ENCODE data around the gene DSN1.

The DSN1 gene

GRCh38 chr20:36779656-36780025 lies 6.1 kb upstream of the DSN1 start:
- ATAC-seq (no peak), DNase-seq (ENCODE audit: low spot score in 2 of 2) (no peak)
- no peaks in the 10 kb centered on the region for H3K9me3 Mint-ChIP-seq
- peaks cover 14% of the 10 kb centered on the region for H3K36me3 Mint-ChIP-seq
- H3K4me3 Mint-ChIP-seq = no peak overlapping the region
- H3K27ac Mint-ChIP-seq = peak overlapping the region; percentile 44
- H3K4me1 Mint-ChIP-seq = peaks cover 7% of the 10 kb centered on the region

GRCh38 chr20:36778831-36779655 lies 5.5 kb upstream of the DSN1 start:
- DNase-seq (ENCODE audit: low spot score in 2 of 2) (no peak), ATAC-seq (no peak)
- Mint-ChIP-seq H3K27ac (peak overlapping the region; percentile 44), H3K9me3 (no peaks in the 10 kb centered on the region), H3K36me3 (peaks cover 20% of the 10 kb centered on the region), H3K4me3 (no peak overlapping the region), H3K4me1 (peaks cover 12% of the 10 kb centered on the region)

GRCh38 chr20:36777576-36777975 lies 4.0 kb upstream of the DSN1 start:
- no peaks in the 10 kb centered on the region for H3K9me3 Mint-ChIP-seq
- ATAC-seq (no peak), DNase-seq (ENCODE audit: low spot score in 2 of 2) (no peak)
- peaks cover 26% of the 10 kb centered on the region for H3K4me1 Mint-ChIP-seq
- H3K36me3 Mint-ChIP-seq = peaks cover 33% of the 10 kb centered on the region
- H3K27ac Mint-ChIP-seq = no peak overlapping the region
- H3K4me3 Mint-ChIP-seq = no peak overlapping the region

GRCh38 chr20:36777167-36777566 lies 3.6 kb upstream of the DSN1 start:
- no peaks in the 10 kb centered on the region for H3K9me3 Mint-ChIP-seq
- H3K4me1 Mint-ChIP-seq = peaks cover 30% of the 10 kb centered on the region
- no peak overlapping the region for H3K4me3 Mint-ChIP-seq
- DNase-seq (ENCODE audit: low spot score in 2 of 2) (no peak), ATAC-seq (no peak)
- H3K36me3 Mint-ChIP-seq = peaks cover 33% of the 10 kb centered on the region
- H3K27ac Mint-ChIP-seq = no peak overlapping the region

- peaks cover 41% of the 10 kb centered on the region for H3K4me1 Mint-ChIP-seq
- ATAC-seq (no peak), DNase-seq (ENCODE audit: low spot score in 2 of 2) (no peak)
- H3K4me3 Mint-ChIP-seq = no peak overlapping the region
- H3K27ac Mint-ChIP-seq = peak overlapping the region; percentile 98
- peaks cover 39% of the 10 kb centered on the region for H3K36me3 Mint-ChIP-seq
- H3K9me3 Mint-ChIP-seq = no peaks in the 10 kb centered on the region
Measured at GRCh38 chr20:36775826-36776225, 2.3 kb upstream of the DSN1 start.

- peaks cover 45% of the 10 kb centered on the region for H3K4me1 Mint-ChIP-seq
- DNase-seq (ENCODE audit: low spot score in 2 of 2) = no peak
- peak overlapping the region; percentile 88 for H3K4me3 Mint-ChIP-seq
- peaks cover 44% of the 10 kb centered on the region for H3K36me3 Mint-ChIP-seq
- peak overlapping the region; percentile 98 for H3K27ac Mint-ChIP-seq
- no peaks in the 10 kb centered on the region for H3K9me3 Mint-ChIP-seq
- ATAC-seq = no peak
Measured at GRCh38 chr20:36775196-36775595, 1.6 kb upstream of the DSN1 start.

GRCh38 chr20:36773107-36773596 lies 411 bp downstream of the DSN1 start:
- peak overlapping the region; percentile 98 for H3K27ac Mint-ChIP-seq
- no peak for DNase-seq (ENCODE audit: low spot score in 2 of 2)
- no peak for ATAC-seq
- no peaks in the 10 kb centered on the region for H3K9me3 Mint-ChIP-seq
- peaks cover 45% of the 10 kb centered on the region for H3K4me1 Mint-ChIP-seq
- peak overlapping the region; percentile 88 for H3K4me3 Mint-ChIP-seq
- peaks cover 44% of the 10 kb centered on the region for H3K36me3 Mint-ChIP-seq

GRCh38 chr20:36770680-36771079 lies 2.9 kb downstream of the DSN1 start:
- Mint-ChIP-seq H3K4me3 (no peak overlapping the region), H3K36me3 (peaks cover 53% of the 10 kb centered on the region), H3K4me1 (peaks cover 45% of the 10 kb centered on the region), H3K27ac (no peak overlapping the region), H3K9me3 (no peaks in the 10 kb centered on the region)
- DNase-seq (ENCODE audit: low spot score in 2 of 2) (no peak), ATAC-seq (no peak)

GRCh38 chr20:36768768-36769430 lies 4.7 kb downstream of the DSN1 start:
- Mint-ChIP-seq H3K27ac (peak overlapping the region; percentile 8), H3K9me3 (no peaks in the 10 kb centered on the region), H3K4me3 (no peak overlapping the region), H3K4me1 (peaks cover 31% of the 10 kb centered on the region), H3K36me3 (peaks cover 55% of the 10 kb centered on the region)
- DNase-seq (ENCODE audit: low spot score in 2 of 2) (no peak), ATAC-seq (no peak)

GRCh38 chr20:36761125-36761524 lies 12.4 kb downstream of the DSN1 start:
- peaks cover 6% of the 10 kb centered on the region for H3K4me1 Mint-ChIP-seq
- H3K36me3 Mint-ChIP-seq = peaks cover 89% of the 10 kb centered on the region
- DNase-seq (ENCODE audit: low spot score in 2 of 2) = no peak
- no peak overlapping the region for H3K27ac Mint-ChIP-seq
- H3K4me3 Mint-ChIP-seq = no peak overlapping the region
- no peak for ATAC-seq
- no peaks in the 10 kb centered on the region for H3K9me3 Mint-ChIP-seq

GRCh38 chr20:36760647-36761046 lies 12.9 kb downstream of the DSN1 start:
- ATAC-seq = no peak
- no peak overlapping the region for H3K4me3 Mint-ChIP-seq
- peaks cover 6% of the 10 kb centered on the region for H3K4me1 Mint-ChIP-seq

GRCh38 chr20:36758276-36758675 lies 15.3 kb downstream of the DSN1 start:
- H3K4me3 Mint-ChIP-seq = no peak overlapping the region
- no peaks in the 10 kb centered on the region for H3K9me3 Mint-ChIP-seq
- peak overlapping the region; percentile 77 for H3K27ac Mint-ChIP-seq
- peak; percentile 40 for ATAC-seq
- H3K4me1 Mint-ChIP-seq = peaks cover 6% of the 10 kb centered on the region
- peaks cover 89% of the 10 kb centered on the region for H3K36me3 Mint-ChIP-seq
- no peak for DNase-seq (ENCODE audit: low spot score in 2 of 2)

More at GRCh38 chr20:36760647-36761046, 12.9 kb downstream of the DSN1 start:
- Mint-ChIP-seq H3K27ac (no peak overlapping the region), H3K36me3 (peaks cover 89% of the 10 kb centered on the region), H3K9me3 (no peaks in the 10 kb centered on the region)
- DNase-seq (ENCODE audit: low spot score in 2 of 2) = no peak

- Mint-ChIP-seq H3K9me3 (no peaks in the 10 kb centered on the region), H3K36me3 (peaks cover 92% of the 10 kb centered on the region), H3K27ac (no peak overlapping the region), H3K4me1 (peaks cover 6% of the 10 kb centered on the region), H3K4me3 (no peak overlapping the region)
- ATAC-seq (no peak), DNase-seq (ENCODE audit: low spot score in 2 of 2) (no peak)
Measured at GRCh38 chr20:36756496-36756895, 17.1 kb downstream of the DSN1 start.

- peaks cover 89% of the 10 kb centered on the region for H3K36me3 Mint-ChIP-seq
- peak in 1 of 2 donors; percentile 61 for DNase-seq (ENCODE audit: low spot score in 2 of 2)
- H3K27ac Mint-ChIP-seq = no peak overlapping the region
- no peak overlapping the region for H3K4me3 Mint-ChIP-seq
- peak; percentile 76 for ATAC-seq
- peaks cover 6% of the 10 kb centered on the region for H3K4me1 Mint-ChIP-seq
- no peaks in the 10 kb centered on the region for H3K9me3 Mint-ChIP-seq
Measured at GRCh38 chr20:36754656-36755222, 18.8 kb downstream of the DSN1 start.

GRCh38 chr20:36752582-36752981 lies 21.0 kb downstream of the DSN1 start:
- Mint-ChIP-seq H3K4me1 (peaks cover 3% of the 10 kb centered on the region), H3K36me3 (peaks cover 71% of the 10 kb centered on the region), H3K4me3 (no peak overlapping the region), H3K27ac (no peak overlapping the region), H3K9me3 (no peaks in the 10 kb centered on the region)
- DNase-seq (ENCODE audit: low spot score in 2 of 2) (no peak), ATAC-seq (no peak)

Measured in stimulated activated effector memory CD8-positive, alpha-beta T cell treated with anti-CD3 and anti-CD28 coated beads, Interleukin-12 subunit alpha, Interleukin-12 subunit beta, amount 100 ng/mL, for 72 hours (primary cell).